ENCODE results near the gene SESN2.

The SESN2 gene

GRCh38 chr1:28257736-28258135, 1.6 kb upstream of the SESN2 start:
- H3K36me3 ChIP-seq (ENCODE audit: insufficient read depth, low read depth, low read length) = no peaks in the 10 kb centered on the region
- 0 out of 2 replicates have a peak, but pooled peaks cover 2% of the 10 kb centered on the region for H3K4me1 ChIP-seq (ENCODE audit: insufficient read depth, low read length)
- no peak overlapping the region for H3K9ac ChIP-seq (ENCODE audit: low read depth, low read length)
- no peak overlapping the region for H3K27ac ChIP-seq (ENCODE audit: low read length)
- H3K9me3 ChIP-seq (ENCODE audit: insufficient read depth, low read depth, low read length) = no peaks in the 10 kb centered on the region
- no peak overlapping the region for H3K4me3 ChIP-seq (ENCODE audit: low read length)
- no peaks in the 10 kb centered on the region for H3K27me3 ChIP-seq (ENCODE audit: insufficient read depth, low read length)

- Histone ChIP-seq H3K27ac (ENCODE audit: low read length) (no peak overlapping the region), H3K36me3 (ENCODE audit: insufficient read depth, low read depth, low read length) (no peaks in the 10 kb centered on the region), H3K9me3 (ENCODE audit: insufficient read depth, low read depth, low read length) (no peaks in the 10 kb centered on the region), H3K4me3 (ENCODE audit: low read length) (peak overlapping the region; percentile 78; the same call in 1 of the 2 replicates), H3K9ac (ENCODE audit: low read depth, low read length) (no peak overlapping the region), H3K4me1 (ENCODE audit: insufficient read depth, low read length) (peaks cover 9% of the 10 kb centered on the region; the same call in 1 of the 2 replicates), H3K27me3 (ENCODE audit: insufficient read depth, low read length) (no peaks in the 10 kb centered on the region)
These were observed 578 bp upstream of the SESN2 start for GRCh38 chr1:28258628-28259251.

GRCh38 chr1:28259934-28260802, 850 bp downstream of the SESN2 start:
- H3K4me1 ChIP-seq (ENCODE audit: insufficient read depth, low read length) = peaks cover 14% of the 10 kb centered on the region
- H3K27ac ChIP-seq (ENCODE audit: low read length) = peak overlapping the region; percentile 57
- H3K27me3 ChIP-seq (ENCODE audit: insufficient read depth, low read length) = no peaks in the 10 kb centered on the region

GRCh38 chr1:28260803-28261174, 1.5 kb downstream of the SESN2 start:
- Histone ChIP-seq H3K9ac (ENCODE audit: low read depth, low read length) (peak overlapping the region; percentile 92; the same call in 1 of the 2 replicates), H3K9me3 (ENCODE audit: insufficient read depth, low read depth, low read length) (no peaks in the 10 kb centered on the region), H3K27ac (ENCODE audit: low read length) (no peak overlapping the region), H3K27me3 (ENCODE audit: insufficient read depth, low read length) (no peaks in the 10 kb centered on the region), H3K36me3 (ENCODE audit: insufficient read depth, low read depth, low read length) (no peaks in the 10 kb centered on the region), H3K4me1 (ENCODE audit: insufficient read depth, low read length) (peaks cover 17% of the 10 kb centered on the region), H3K4me3 (ENCODE audit: low read length) (peak overlapping the region; percentile 78)

More at GRCh38 chr1:28259934-28260802, 850 bp downstream of the SESN2 start:
- H3K36me3 ChIP-seq (ENCODE audit: insufficient read depth, low read depth, low read length) = no peaks in the 10 kb centered on the region
- peak overlapping the region; percentile 92; the same call in 1 of the 2 replicates for H3K9ac ChIP-seq (ENCODE audit: low read depth, low read length)
- no peaks in the 10 kb centered on the region for H3K9me3 ChIP-seq (ENCODE audit: insufficient read depth, low read depth, low read length)
- peak overlapping the region; percentile 78 for H3K4me3 ChIP-seq (ENCODE audit: low read length)

- H3K4me3 ChIP-seq (ENCODE audit: low read length) = no peak overlapping the region
- H3K27me3 ChIP-seq (ENCODE audit: insufficient read depth, low read length) = no peaks in the 10 kb centered on the region
- no peaks in the 10 kb centered on the region for H3K36me3 ChIP-seq (ENCODE audit: insufficient read depth, low read depth, low read length)
- H3K27ac ChIP-seq (ENCODE audit: low read length) = no peak overlapping the region
- no peaks in the 10 kb centered on the region for H3K9me3 ChIP-seq (ENCODE audit: insufficient read depth, low read depth, low read length)
- H3K4me1 ChIP-seq (ENCODE audit: insufficient read depth, low read length) = peaks cover 20% of the 10 kb centered on the region
- no peak overlapping the region for H3K9ac ChIP-seq (ENCODE audit: low read depth, low read length)
These were observed 5.6 kb downstream of the SESN2 start for GRCh38 chr1:28264897-28265296.

- H3K9ac ChIP-seq (ENCODE audit: low read depth, low read length) = no peak overlapping the region
- H3K4me1 ChIP-seq (ENCODE audit: insufficient read depth, low read length) = peaks cover 20% of the 10 kb centered on the region
- peak overlapping the region; percentile 39; the same call in 1 of the 2 replicates for H3K4me3 ChIP-seq (ENCODE audit: low read length)
- H3K27me3 ChIP-seq (ENCODE audit: insufficient read depth, low read length) = no peaks in the 10 kb centered on the region
- H3K36me3 ChIP-seq (ENCODE audit: insufficient read depth, low read depth, low read length) = no peaks in the 10 kb centered on the region
- H3K9me3 ChIP-seq (ENCODE audit: insufficient read depth, low read depth, low read length) = no peaks in the 10 kb centered on the region
- H3K27ac ChIP-seq (ENCODE audit: low read length) = no peak overlapping the region
These were observed 6.3 kb downstream of the SESN2 start for GRCh38 chr1:28265577-28265976.

GRCh38 chr1:28266920-28267322, 7.6 kb downstream of the SESN2 start:
- peak overlapping the region; percentile 5; the same call in 1 of the 2 replicates for H3K9ac ChIP-seq (ENCODE audit: low read depth, low read length)

GRCh38 chr1:28267633-28268032, 8.3 kb downstream of the SESN2 start:
- no peak overlapping the region for H3K9ac ChIP-seq (ENCODE audit: low read depth, low read length)
- H3K4me1 ChIP-seq (ENCODE audit: insufficient read depth, low read length) = peaks cover 20% of the 10 kb centered on the region
- no peaks in the 10 kb centered on the region for H3K9me3 ChIP-seq (ENCODE audit: insufficient read depth, low read depth, low read length)
- no peak overlapping the region for H3K4me3 ChIP-seq (ENCODE audit: low read length)
- peaks cover 19% of the 10 kb centered on the region for H3K36me3 ChIP-seq (ENCODE audit: insufficient read depth, low read depth, low read length)
- H3K27ac ChIP-seq (ENCODE audit: low read length) = no peak overlapping the region
- no peaks in the 10 kb centered on the region for H3K27me3 ChIP-seq (ENCODE audit: insufficient read depth, low read length)

More at GRCh38 chr1:28266920-28267322, 7.6 kb downstream of the SESN2 start:
- Histone ChIP-seq H3K4me3 (ENCODE audit: low read length) (no peak overlapping the region), H3K9me3 (ENCODE audit: insufficient read depth, low read depth, low read length) (no peaks in the 10 kb centered on the region), H3K27me3 (ENCODE audit: insufficient read depth, low read length) (no peaks in the 10 kb centered on the region), H3K36me3 (ENCODE audit: insufficient read depth, low read depth, low read length) (peaks cover 12% of the 10 kb centered on the region), H3K4me1 (ENCODE audit: insufficient read depth, low read length) (peaks cover 20% of the 10 kb centered on the region), H3K27ac (ENCODE audit: low read length) (no peak overlapping the region)

- Histone ChIP-seq H3K27me3 (ENCODE audit: insufficient read depth, low read length) (no peaks in the 10 kb centered on the region), H3K4me1 (ENCODE audit: insufficient read depth, low read length) (peaks cover 14% of the 10 kb centered on the region)
These were observed 10.2 kb downstream of the SESN2 start for GRCh38 chr1:28269529-28269928.

GRCh38 chr1:28272215-28272852, 13.0 kb downstream of the SESN2 start:
- H3K9me3 ChIP-seq (ENCODE audit: insufficient read depth, low read depth, low read length) = no peaks in the 10 kb centered on the region
- no peaks in the 10 kb centered on the region for H3K27me3 ChIP-seq (ENCODE audit: insufficient read depth, low read length)
- no peak overlapping the region for H3K27ac ChIP-seq (ENCODE audit: low read length)
- no peak overlapping the region for H3K4me3 ChIP-seq (ENCODE audit: low read length)
- no peak overlapping the region for H3K9ac ChIP-seq (ENCODE audit: low read depth, low read length)
- H3K36me3 ChIP-seq (ENCODE audit: insufficient read depth, low read depth, low read length) = peaks cover 55% of the 10 kb centered on the region
- H3K4me1 ChIP-seq (ENCODE audit: insufficient read depth, low read length) = no peaks in the 10 kb centered on the region; the same call in 1 of the 2 replicates

More at GRCh38 chr1:28269529-28269928, 10.2 kb downstream of the SESN2 start:
- no peaks in the 10 kb centered on the region for H3K9me3 ChIP-seq (ENCODE audit: insufficient read depth, low read depth, low read length)
- no peak overlapping the region for H3K9ac ChIP-seq (ENCODE audit: low read depth, low read length)
- H3K36me3 ChIP-seq (ENCODE audit: insufficient read depth, low read depth, low read length) = peaks cover 38% of the 10 kb centered on the region
- H3K4me3 ChIP-seq (ENCODE audit: low read length) = no peak overlapping the region
- no peak overlapping the region for H3K27ac ChIP-seq (ENCODE audit: low read length)

GRCh38 chr1:28273216-28273860, 14.0 kb downstream of the SESN2 start:
- peaks cover 65% of the 10 kb centered on the region for H3K36me3 ChIP-seq (ENCODE audit: insufficient read depth, low read depth, low read length)
- H3K27ac ChIP-seq (ENCODE audit: low read length) = no peak overlapping the region
- no peaks in the 10 kb centered on the region for H3K27me3 ChIP-seq (ENCODE audit: insufficient read depth, low read length)
- H3K9me3 ChIP-seq (ENCODE audit: insufficient read depth, low read depth, low read length) = no peaks in the 10 kb centered on the region
- no peaks in the 10 kb centered on the region for H3K4me1 ChIP-seq (ENCODE audit: insufficient read depth, low read length)
- H3K9ac ChIP-seq (ENCODE audit: low read depth, low read length) = no peak overlapping the region
- no peak overlapping the region for H3K4me3 ChIP-seq (ENCODE audit: low read length)
